GM12878 (cell line): Measurements from ENCODE around the gene LRP1. TPM values are rescaled to one million over a fixed set of nuclear protein-coding genes. Genes with fewer than 3 reads are reported as not detected.

Experiments
- ATAC-seq: fragments of 200-7000 bp; cut with Tn5 transposase; 3 replicates; pipeline ENCODE4 v1.9.1; 2020; ENCODE audit warnings: mild to moderate bottlenecking, moderate library complexity
- BruUV-seq: library from RNA; stranded (reverse); fragments of 400-500 nt; replicated peaks from 2 replicates; lab custom pipeline; 2021; lab: Mats Ljungman, UMichigan
- CTCF ChIA-PET: fragments of 300-600 bp; sonication (Branson Sonifier 250); formaldehyde crosslinking; extraction: SDS; loops from one replicate; lab custom pipeline; 2021; ENCODE audit warnings: inconsistent platforms; lab: Yijun Ruan, JAX
- POLR2A ChIA-PET: fragments of 350-600 bp; formaldehyde crosslinking; extraction: SDS; loops from one replicate; lab custom pipeline; 2021; ENCODE audit warnings: inconsistent platforms; lab: Charles Lee
- RAD21 ChIA-PET: fragments of 300-600 bp; sonication (Branson Sonifier 250); formaldehyde crosslinking; loops from one replicate; lab custom pipeline; 2023; ENCODE audit warnings: antibody characterized with exemption; ENCODE audit not compliant: unreplicated experiment; lab: Charles Lee
- SMC1A ChIA-PET: fragments of 300-600 bp; sonication (Branson Sonifier 250); formaldehyde crosslinking; loops from one replicate; lab custom pipeline; 2023; ENCODE audit not compliant: unreplicated experiment, uncharacterized antibody; lab: Charles Lee
- DNase-seq: peaks from one replicate; pipeline ENCODE4 v3.0.0-alpha.2; 2011; ENCODE audit warnings: low read depth, low spot score
- FAIRE-seq: peaks from 3 replicates; lab custom pipeline; 2011; peaks lifted over from hg19 to GRCh38; lab: Jason Lieb, UNC
- H2AFZ ChIP-seq: 2 replicates; pipeline ENCODE4 v1.6.0; 2011; ENCODE audit warnings: low read depth, low read length, control low read depth; ENCODE audit not compliant: control insufficient read depth
- H3K27ac ChIP-seq: 2 replicates; pipeline ENCODE4 v1.5.1; 2011; ENCODE audit warnings: control low read depth; ENCODE audit not compliant: control insufficient read depth, insufficient read depth
- H3K27me3 ChIP-seq, 2 experiments: replicated peaks in 1 of 2; 2 replicates each; pipeline versions ENCODE4 v1.6.0 to v1.6.1; 2011; ENCODE audit warnings: low read length in 1 of 2; ENCODE audit not compliant: control insufficient read depth in 2 of 2, insufficient read depth in 2 of 2
- H3K36me3 ChIP-seq, 2 experiments: 2 replicates each; pipeline ENCODE4 v1.5.1; 2011; ENCODE audit warnings: low read length in 1 of 2; ENCODE audit not compliant: control insufficient read depth in 2 of 2, insufficient read depth in 2 of 2
- H3K4me1 ChIP-seq: 2 replicates; pipeline ENCODE4 v1.6.1; 2011; ENCODE audit warnings: mild to moderate bottlenecking, low read length, moderate library complexity, mixed read lengths; ENCODE audit not compliant: control insufficient read depth, insufficient read depth
- H3K4me2 ChIP-seq: 2 replicates; pipeline ENCODE4 v1.6.0; 2011; ENCODE audit warnings: control low read depth; ENCODE audit not compliant: control insufficient read depth, insufficient read depth
- H3K4me3 ChIP-seq: fragments of 200-600 bp; sonication (generic); 2 replicates; pipeline ENCODE4 v1.5.1; 2016
- H3K79me2 ChIP-seq: 2 replicates; pipeline ENCODE4 v1.6.0; 2011; ENCODE audit warnings: low read length; ENCODE audit not compliant: control insufficient read depth, insufficient read depth
- H3K9ac ChIP-seq: 2 replicates; pipeline ENCODE4 v1.8.0; 2011; ENCODE audit warnings: low read length, control low read depth, mixed read lengths; ENCODE audit not compliant: control insufficient read depth, insufficient read depth
- H3K9me3 ChIP-seq: replicated peaks from 3 replicates; pipeline ENCODE4 v1.5.1; 2011; ENCODE audit warnings: mild to moderate bottlenecking, low read length; ENCODE audit not compliant: control insufficient read depth, insufficient read depth
- H4K20me1 ChIP-seq: 2 replicates; pipeline ENCODE4 v1.6.0; 2011; ENCODE audit not compliant: control insufficient read depth, insufficient read depth
- BACH1 ChIP-seq: fragments of 450-650 bp; IDR thresholded peaks from 2 replicates; pipeline ENCODE4 v1.6.1; 2017; ENCODE audit warnings: mild to moderate bottlenecking, borderline replicate concordance
- CBX3 ChIP-seq: fragments of 200-600 bp; sonication (generic); IDR thresholded peaks from 2 replicates; pipeline ENCODE4 v1.6.1; 2016; ENCODE audit warnings: low read depth, borderline replicate concordance
- CBX5 ChIP-seq: sonication (generic); IDR thresholded peaks from 2 replicates; pipeline ENCODE4 v1.6.1; 2016; ENCODE audit warnings: low read depth, moderate library complexity, mild to moderate bottlenecking, inconsistent platforms
- CHD1 ChIP-seq: IDR thresholded peaks from 2 replicates; pipeline ENCODE4 v1.6.1; 2012; ENCODE audit warnings: low read depth, low read length, improper control_type of control experiment
- MEF2A ChIP-seq: IDR thresholded peaks from 2 replicates; pipeline ENCODE4 v1.6.1; 2011; ENCODE audit warnings: low read depth, mild to moderate bottlenecking, low read length, moderate library complexity; ENCODE audit not compliant: insufficient read depth
- NFYB ChIP-seq: IDR thresholded peaks from 2 replicates; pipeline ENCODE4 v1.6.1; 2011; ENCODE audit warnings: low read depth, mild to moderate bottlenecking, low read length, improper control_type of control experiment, moderate library complexity; ENCODE audit not compliant: insufficient read depth
- TAF1 ChIP-seq: IDR thresholded peaks from 2 replicates; pipeline ENCODE4 v1.6.1; 2011; ENCODE audit warnings: mild to moderate bottlenecking, low read depth, low read length, borderline replicate concordance
- ZZZ3 ChIP-seq: IDR thresholded peaks from 2 replicates; pipeline ENCODE4 v1.6.1; 2011; ENCODE audit warnings: low read depth; ENCODE audit not compliant: control insufficient read depth, insufficient read length
- WGBS: methylation state at CpG from one replicate; pipeline ENCODE4 v1.1.6; 2016; ENCODE audit warnings: low lambda C conversion rate; ENCODE audit not compliant: insufficient replicate concordance, insufficient coverage; ENCODE audit errors: missing lambda C conversion rate; 5-methylcytosine and 5-hydroxymethylcytosine counted together
- in situ Hi-C: fragments of 300-500 bp; cut with MboI; formaldehyde crosslinking; loops from 9 replicates; pipeline ENCODE4 v1.14.3; 2018; ENCODE audit warnings: mixed read lengths
- intact Hi-C: fragments of 100-400 bp; cut with micrococcal nuclease; formaldehyde crosslinking; loops from one replicate; pipeline ENCODE4 v1.14.2; 2022; ENCODE audit not compliant: unreplicated experiment
- polyA plus RNA-seq, 11 experiments: library from polyadenylated mRNA; depleted of rRNA in 4 of 11; unstranded in 6 of 11; stranded (reverse) in 5 of 11; fragments of >200 nt; fragmentation: Nextera tagmentation in 4 of 11; fragmentation: Illumina TruSeq in 1 of 11; extraction: Ambion mirVana in 4 of 11; extraction: Trizol in 1 of 11; gene quantifications; 1 replicate in 1 of 11; 2 replicates in 10 of 11; pipeline versions ENCODE4 v1.2.1 to v1.2.3, GENCODE V29; 2011 to 2016; ENCODE audit warnings: inconsistent platforms in 2 of 11, missing spikeins in 2 of 11, low read depth in 1 of 11
- total RNA-seq, 4 experiments: library from RNA; depleted of rRNA in 3 of 4; stranded (reverse); fragments of >200 nt in 3 of 4; fragmentation: Illumina TruSeq in 1 of 4; extraction: Trizol in 1 of 4; gene quantifications; 2 replicates each; pipeline versions ENCODE4 v1.2.1 to v1.2.3, GENCODE V29; 2013 to 2021
- TF ChIP-seq, protein P1 (sequence below): fragments of 450-650 bp; formaldehyde crosslinking; IDR thresholded peaks from 2 replicates; pipeline ENCODE4 v1.4.0; 2020; ENCODE audit warnings: mild to moderate bottlenecking, moderate library complexity
- TF ChIP-seq, protein P2 (sequence below): IDR thresholded peaks from 2 replicates; pipeline ENCODE4 v1.6.1; 2011; ENCODE audit warnings: low read depth, low read length, improper control_type of control experiment, borderline replicate concordance
- TF ChIP-seq, protein P3 (sequence below): fragments of 150-350 bp; IDR thresholded peaks from 2 replicates; pipeline ENCODE4 v1.6.1; 2016; ENCODE audit warnings: low read depth, low read length
- TF ChIP-seq, protein P4 (sequence below): fragments of 450-650 bp; IDR thresholded peaks from 2 replicates; pipeline ENCODE4 v1.6.1; 2017; ENCODE audit warnings: borderline replicate concordance

LRP1 gene
- total and polyA plus RNA-seq, 10 of the 15 experiments (the other 5 are each of a cell fraction or from before 2014, with no cell fraction given), result under 0.01 to 1.1 (median 0.20) TPM; not detected in 2

DNA sequence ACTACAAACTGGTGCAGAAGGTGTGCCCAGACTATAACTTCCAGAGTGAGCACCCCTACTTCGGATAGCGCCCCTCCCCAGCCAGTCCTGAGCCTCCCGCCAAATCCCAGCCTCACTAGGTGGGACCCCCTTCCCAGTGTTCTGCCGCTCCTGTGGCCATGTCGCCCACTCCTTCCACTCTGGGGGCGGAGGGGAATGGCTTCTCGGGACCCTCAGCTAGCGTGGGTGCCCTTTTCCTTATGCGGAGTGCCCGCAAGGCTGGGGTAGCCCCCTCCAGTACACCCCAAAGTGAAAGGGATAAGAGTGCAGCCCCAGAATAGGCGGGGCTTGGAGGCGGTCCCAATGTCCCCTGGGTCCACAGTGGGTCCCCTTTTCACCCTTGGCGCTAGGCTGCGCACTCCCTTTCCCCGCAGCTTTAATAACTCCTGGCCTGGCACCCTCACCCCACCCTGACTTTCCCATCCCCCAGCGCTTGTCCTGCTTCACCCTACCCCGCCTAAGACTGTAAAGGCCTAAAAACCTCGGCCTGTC, 97.5 kb downstream of the LRP1 start:
- H3K4me2 ChIP-seq, result peak overlapping the region; percentile 38; the same call in 1 of the 2 replicates
- ChIA-PET POLR2A (no interaction called here), RAD21 (interaction anchor here (1.9 kb wide), 1 partner anchor 12 kb away, joined by 9 read pairs; no protein-coding TSS in a partner anchor)
- H3K4me1 ChIP-seq, result peaks cover 22% of the 10 kb centered on the region
- no peak overlapping the region for H3K27ac ChIP-seq
- intact Hi-C loops, result no loop called here
- TF ChIP-seq CBX5 (no peak), MEF2A (no peak), ZZZ3 (no peak), CHD1 (no peak), NFYB (no peak), CBX3 (no peak), BACH1 (no peak), TAF1 (no peak)
- TF ChIP-seq, protein P1, sequence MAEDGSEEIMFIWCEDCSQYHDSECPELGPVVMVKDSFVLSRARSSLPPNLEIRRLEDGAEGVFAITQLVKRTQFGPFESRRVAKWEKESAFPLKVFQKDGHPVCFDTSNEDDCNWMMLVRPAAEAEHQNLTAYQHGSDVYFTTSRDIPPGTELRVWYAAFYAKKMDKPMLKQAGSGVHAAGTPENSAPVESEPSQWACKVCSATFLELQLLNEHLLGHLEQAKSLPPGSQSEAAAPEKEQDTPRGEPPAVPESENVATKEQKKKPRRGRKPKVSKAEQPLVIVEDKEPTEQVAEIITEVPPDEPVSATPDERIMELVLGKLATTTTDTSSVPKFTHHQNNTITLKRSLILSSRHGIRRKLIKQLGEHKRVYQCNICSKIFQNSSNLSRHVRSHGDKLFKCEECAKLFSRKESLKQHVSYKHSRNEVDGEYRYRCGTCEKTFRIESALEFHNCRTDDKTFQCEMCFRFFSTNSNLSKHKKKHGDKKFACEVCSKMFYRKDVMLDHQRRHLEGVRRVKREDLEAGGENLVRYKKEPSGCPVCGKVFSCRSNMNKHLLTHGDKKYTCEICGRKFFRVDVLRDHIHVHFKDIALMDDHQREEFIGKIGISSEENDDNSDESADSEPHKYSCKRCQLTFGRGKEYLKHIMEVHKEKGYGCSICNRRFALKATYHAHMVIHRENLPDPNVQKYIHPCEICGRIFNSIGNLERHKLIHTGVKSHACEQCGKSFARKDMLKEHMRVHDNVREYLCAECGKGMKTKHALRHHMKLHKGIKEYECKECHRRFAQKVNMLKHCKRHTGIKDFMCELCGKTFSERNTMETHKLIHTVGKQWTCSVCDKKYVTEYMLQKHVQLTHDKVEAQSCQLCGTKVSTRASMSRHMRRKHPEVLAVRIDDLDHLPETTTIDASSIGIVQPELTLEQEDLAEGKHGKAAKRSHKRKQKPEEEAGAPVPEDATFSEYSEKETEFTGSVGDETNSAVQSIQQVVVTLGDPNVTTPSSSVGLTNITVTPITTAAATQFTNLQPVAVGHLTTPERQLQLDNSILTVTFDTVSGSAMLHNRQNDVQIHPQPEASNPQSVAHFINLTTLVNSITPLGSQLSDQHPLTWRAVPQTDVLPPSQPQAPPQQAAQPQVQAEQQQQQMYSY, result no peak
- TF ChIP-seq, protein P2, sequence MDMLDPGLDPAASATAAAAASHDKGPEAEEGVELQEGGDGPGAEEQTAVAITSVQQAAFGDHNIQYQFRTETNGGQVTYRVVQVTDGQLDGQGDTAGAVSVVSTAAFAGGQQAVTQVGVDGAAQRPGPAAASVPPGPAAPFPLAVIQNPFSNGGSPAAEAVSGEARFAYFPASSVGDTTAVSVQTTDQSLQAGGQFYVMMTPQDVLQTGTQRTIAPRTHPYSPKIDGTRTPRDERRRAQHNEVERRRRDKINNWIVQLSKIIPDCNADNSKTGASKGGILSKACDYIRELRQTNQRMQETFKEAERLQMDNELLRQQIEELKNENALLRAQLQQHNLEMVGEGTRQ, result no peak
- TF ChIP-seq, protein P3, sequence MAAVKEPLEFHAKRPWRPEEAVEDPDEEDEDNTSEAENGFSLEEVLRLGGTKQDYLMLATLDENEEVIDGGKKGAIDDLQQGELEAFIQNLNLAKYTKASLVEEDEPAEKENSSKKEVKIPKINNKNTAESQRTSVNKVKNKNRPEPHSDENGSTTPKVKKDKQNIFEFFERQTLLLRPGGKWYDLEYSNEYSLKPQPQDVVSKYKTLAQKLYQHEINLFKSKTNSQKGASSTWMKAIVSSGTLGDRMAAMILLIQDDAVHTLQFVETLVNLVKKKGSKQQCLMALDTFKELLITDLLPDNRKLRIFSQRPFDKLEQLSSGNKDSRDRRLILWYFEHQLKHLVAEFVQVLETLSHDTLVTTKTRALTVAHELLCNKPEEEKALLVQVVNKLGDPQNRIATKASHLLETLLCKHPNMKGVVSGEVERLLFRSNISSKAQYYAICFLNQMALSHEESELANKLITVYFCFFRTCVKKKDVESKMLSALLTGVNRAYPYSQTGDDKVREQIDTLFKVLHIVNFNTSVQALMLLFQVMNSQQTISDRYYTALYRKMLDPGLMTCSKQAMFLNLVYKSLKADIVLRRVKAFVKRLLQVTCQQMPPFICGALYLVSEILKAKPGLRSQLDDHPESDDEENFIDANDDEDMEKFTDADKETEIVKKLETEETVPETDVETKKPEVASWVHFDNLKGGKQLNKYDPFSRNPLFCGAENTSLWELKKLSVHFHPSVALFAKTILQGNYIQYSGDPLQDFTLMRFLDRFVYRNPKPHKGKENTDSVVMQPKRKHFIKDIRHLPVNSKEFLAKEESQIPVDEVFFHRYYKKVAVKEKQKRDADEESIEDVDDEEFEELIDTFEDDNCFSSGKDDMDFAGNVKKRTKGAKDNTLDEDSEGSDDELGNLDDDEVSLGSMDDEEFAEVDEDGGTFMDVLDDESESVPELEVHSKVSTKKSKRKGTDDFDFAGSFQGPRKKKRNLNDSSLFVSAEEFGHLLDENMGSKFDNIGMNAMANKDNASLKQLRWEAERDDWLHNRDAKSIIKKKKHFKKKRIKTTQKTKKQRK, result no peak
- TF ChIP-seq, protein P4, sequence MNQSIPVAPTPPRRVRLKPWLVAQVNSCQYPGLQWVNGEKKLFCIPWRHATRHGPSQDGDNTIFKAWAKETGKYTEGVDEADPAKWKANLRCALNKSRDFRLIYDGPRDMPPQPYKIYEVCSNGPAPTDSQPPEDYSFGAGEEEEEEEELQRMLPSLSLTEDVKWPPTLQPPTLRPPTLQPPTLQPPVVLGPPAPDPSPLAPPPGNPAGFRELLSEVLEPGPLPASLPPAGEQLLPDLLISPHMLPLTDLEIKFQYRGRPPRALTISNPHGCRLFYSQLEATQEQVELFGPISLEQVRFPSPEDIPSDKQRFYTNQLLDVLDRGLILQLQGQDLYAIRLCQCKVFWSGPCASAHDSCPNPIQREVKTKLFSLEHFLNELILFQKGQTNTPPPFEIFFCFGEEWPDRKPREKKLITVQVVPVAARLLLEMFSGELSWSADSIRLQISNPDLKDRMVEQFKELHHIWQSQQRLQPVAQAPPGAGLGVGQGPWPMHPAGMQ, result no peak
- TF ChIP-seq, all 136 proteins: peak for 0
- no TSS peak for BruUV-seq
- in situ Hi-C loops, result no loop called here
- SMC1A ChIA-PET, result interaction anchor here (1.0 to 1.3 kb wide), 2 partner anchors 12 to 18 kb away, joined by 3 to 4 read pairs; no protein-coding TSS in a partner anchor
- FAIRE-seq, result no peak
- Histone ChIP-seq H2AFZ (no peak overlapping the region), H3K9ac (no peak overlapping the region), H3K36me3 (no peaks in the 10 kb centered on the region), H3K27me3 (peaks cover 13 to 17% of the 10 kb centered on the region in 2 experiments; a peak in 3 of 4 replicates), H3K9me3 (no peaks in the 10 kb centered on the region), H3K4me3 (no peak overlapping the region), H3K79me2 (peaks cover 13% of the 10 kb centered on the region), H4K20me1 (no peaks in the 10 kb centered on the region)
- CTCF ChIA-PET, result interaction anchor here (0.5 to 7.8 kb wide), 5 partner anchors 8 to 229 kb away, joined by 3 to 202 read pairs (median 12); partner anchors contain the start of genes INHBE and NXPH4
- 24% methylated on average over 18 of the region's 18 CpGs for WGBS
- no peak for DNase-seq
- no peak for ATAC-seq
